ENCODE measurements around the gene ACYP2. TPM values are rescaled to one million over a fixed set of nuclear protein-coding genes. Genes with fewer than 3 reads are reported as not detected.

Gene ACYP2
- total RNA-seq, 1 donor from 2014 or later = 76.7 TPM

GRCh38 chr2:54330162-54330925 is 214.9 kb downstream of the ACYP2 start:
- Histone ChIP-seq H3K4me3 (peak overlapping the region; percentile 70), H3K27me3 (ENCODE audit: low read depth) (no peaks in the 10 kb centered on the region), H3K27ac (replicated peaks) (peak overlapping the region; percentile 95), H3K4me1 (peaks cover 30% of the 10 kb centered on the region), H3K36me3 (no peaks in the 10 kb centered on the region), H3K9me3 (replicated peaks) (peaks cover 6% of the 10 kb centered on the region)
- TF ChIP-seq CTCF (IDR thresholded peaks at IDR 0.05; ENCODE audit: borderline replicate concordance) = no peak
- DNase-seq = peak; percentile 96
- intact Hi-C loops (cut with micrococcal nuclease) = loop anchor here (10.0 kb wide), 1 partner anchor 174 kb away; no protein-coding TSS in a partner anchor

GRCh38 chr2:54330926-54331835 is 215.8 kb downstream of the ACYP2 start:
- TF ChIP-seq CTCF (IDR thresholded peaks at IDR 0.05; ENCODE audit: borderline replicate concordance) = no peak

GRCh38 chr2:54332386-54332785 is 217.0 kb downstream of the ACYP2 start:
- peaks cover 50% of the 10 kb centered on the region for H3K4me1 ChIP-seq
- H3K4me3 ChIP-seq = no peak overlapping the region
- no peaks in the 10 kb centered on the region for H3K36me3 ChIP-seq
- H3K27ac ChIP-seq (replicated peaks) = no peak overlapping the region
- DNase-seq = no peak
- intact Hi-C loops (cut with micrococcal nuclease) = loop anchor here (10.0 kb wide), 1 partner anchor 172 kb away; no protein-coding TSS in a partner anchor
- no peaks in the 10 kb centered on the region for H3K27me3 ChIP-seq (ENCODE audit: low read depth)
- H3K9me3 ChIP-seq (replicated peaks) = no peaks in the 10 kb centered on the region
- TF ChIP-seq CTCF (IDR thresholded peaks at IDR 0.05; ENCODE audit: borderline replicate concordance) = no peak

More at GRCh38 chr2:54330926-54331835, 215.8 kb downstream of the ACYP2 start:
- H3K27ac ChIP-seq (replicated peaks) = peak overlapping the region; percentile 95
- H3K9me3 ChIP-seq (replicated peaks) = no peaks in the 10 kb centered on the region
- peak overlapping the region; percentile 70 for H3K4me3 ChIP-seq
- no peaks in the 10 kb centered on the region for H3K27me3 ChIP-seq (ENCODE audit: low read depth)
- intact Hi-C loops (cut with micrococcal nuclease) = loop anchor here (10.0 kb wide), 1 partner anchor 174 kb away; no protein-coding TSS in a partner anchor
- peaks cover 38% of the 10 kb centered on the region for H3K4me1 ChIP-seq
- no peaks in the 10 kb centered on the region for H3K36me3 ChIP-seq
- no peak for DNase-seq

GRCh38 chr2:54336136-54336976 is 220.9 kb downstream of the ACYP2 start:
- intact Hi-C loops (cut with micrococcal nuclease) = loop anchor here (10.0 kb wide), 1 partner anchor 168 kb away; no protein-coding TSS in a partner anchor
- TF ChIP-seq CTCF (IDR thresholded peaks at IDR 0.05; ENCODE audit: borderline replicate concordance) = no peak
- no peaks in the 10 kb centered on the region for H3K9me3 ChIP-seq (replicated peaks)
- DNase-seq = no peak
- no peaks in the 10 kb centered on the region for H3K27me3 ChIP-seq (ENCODE audit: low read depth)
- H3K4me3 ChIP-seq = no peak overlapping the region
- H3K36me3 ChIP-seq = no peaks in the 10 kb centered on the region
- H3K27ac ChIP-seq (replicated peaks) = peak overlapping the region; percentile 53
- peaks cover 43% of the 10 kb centered on the region for H3K4me1 ChIP-seq

GRCh38 chr2:54336977-54337255 is 221.5 kb downstream of the ACYP2 start:
- peak overlapping the region; percentile 53 for H3K27ac ChIP-seq (replicated peaks)
- no peak for TF ChIP-seq CTCF (IDR thresholded peaks at IDR 0.05; ENCODE audit: borderline replicate concordance)
- H3K4me3 ChIP-seq = no peak overlapping the region
- H3K4me1 ChIP-seq = peaks cover 46% of the 10 kb centered on the region
- no peak for DNase-seq
- intact Hi-C loops (cut with micrococcal nuclease) = loop anchor here (10.0 kb wide), 1 partner anchor 168 kb away; no protein-coding TSS in a partner anchor
- no peaks in the 10 kb centered on the region for H3K36me3 ChIP-seq
- no peaks in the 10 kb centered on the region for H3K27me3 ChIP-seq (ENCODE audit: low read depth)
- no peaks in the 10 kb centered on the region for H3K9me3 ChIP-seq (replicated peaks)
